ENCODE measurements around the gene LLGL2.
"Not testable (repeated sequence)": the region's sequence is repeated elsewhere in the genome, so short reads cannot be mapped to it uniquely, and the experiment has no call there.

The LLGL2 gene

DNA sequence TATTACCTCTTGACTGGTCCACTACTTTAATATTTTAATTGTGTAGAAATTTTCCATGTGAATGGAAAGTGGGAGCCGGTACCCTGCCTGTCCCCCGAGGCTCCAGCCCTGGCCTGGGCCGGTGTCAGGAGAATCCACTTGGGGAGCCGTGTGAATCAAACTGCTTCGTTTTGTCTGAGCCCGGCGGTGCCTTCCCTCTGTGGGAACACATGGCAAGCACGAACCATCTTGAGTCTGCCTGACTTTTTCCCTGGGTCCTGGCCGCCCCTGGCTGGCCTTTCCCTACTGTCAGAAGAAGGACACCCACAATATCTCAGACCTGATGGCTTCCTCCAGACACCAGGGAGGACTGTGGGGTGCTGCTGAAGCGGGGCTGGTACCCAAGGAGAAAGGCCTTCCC lies 49.7 kb downstream of the LLGL2 start:
- Histone ChIP-seq H3K4me2 (ENCODE audit: low read length) (no peak overlapping the region), H3K4me1 (ENCODE audit: low read length) (peaks cover 18% of the 10 kb centered on the region), H2AFZ (ENCODE audit: low read depth, low read length) (no peak overlapping the region), H4K20me1 (ENCODE audit: insufficient read depth, low read length) (no peaks in the 10 kb centered on the region), H3K79me2 (ENCODE audit: low read length) (peaks cover 4% of the 10 kb centered on the region; the same call in 1 of the 2 replicates), H3K27me3 (ENCODE audit: low read depth, low read length) (no peaks in the 10 kb centered on the region), H3K4me3 (ENCODE audit: low read length) (no peak overlapping the region), H3K9me3 (ENCODE audit: insufficient read depth, low read length) (no peaks in the 10 kb centered on the region), H3K36me3 (replicated peaks; ENCODE audit: low read depth, low read length) (no peaks in the 10 kb centered on the region), H3K27ac (ENCODE audit: low read length) (no peak overlapping the region), H3K9ac (ENCODE audit: low read length) (no peak overlapping the region)
- no peak for TF ChIP-seq EZH2phosphoT487 (IDR thresholded peaks at IDR 0.05; ENCODE audit: low read depth)
- TF ChIP-seq, protein P1, sequence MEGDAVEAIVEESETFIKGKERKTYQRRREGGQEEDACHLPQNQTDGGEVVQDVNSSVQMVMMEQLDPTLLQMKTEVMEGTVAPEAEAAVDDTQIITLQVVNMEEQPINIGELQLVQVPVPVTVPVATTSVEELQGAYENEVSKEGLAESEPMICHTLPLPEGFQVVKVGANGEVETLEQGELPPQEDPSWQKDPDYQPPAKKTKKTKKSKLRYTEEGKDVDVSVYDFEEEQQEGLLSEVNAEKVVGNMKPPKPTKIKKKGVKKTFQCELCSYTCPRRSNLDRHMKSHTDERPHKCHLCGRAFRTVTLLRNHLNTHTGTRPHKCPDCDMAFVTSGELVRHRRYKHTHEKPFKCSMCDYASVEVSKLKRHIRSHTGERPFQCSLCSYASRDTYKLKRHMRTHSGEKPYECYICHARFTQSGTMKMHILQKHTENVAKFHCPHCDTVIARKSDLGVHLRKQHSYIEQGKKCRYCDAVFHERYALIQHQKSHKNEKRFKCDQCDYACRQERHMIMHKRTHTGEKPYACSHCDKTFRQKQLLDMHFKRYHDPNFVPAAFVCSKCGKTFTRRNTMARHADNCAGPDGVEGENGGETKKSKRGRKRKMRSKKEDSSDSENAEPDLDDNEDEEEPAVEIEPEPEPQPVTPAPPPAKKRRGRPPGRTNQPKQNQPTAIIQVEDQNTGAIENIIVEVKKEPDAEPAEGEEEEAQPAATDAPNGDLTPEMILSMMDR (IDR thresholded peaks at IDR 0.05; ENCODE audit: low read depth, low read length): no peak

- no peak overlapping the region for H3K27ac ChIP-seq (ENCODE audit: low read length)
- TF ChIP-seq, protein P1 (IDR thresholded peaks at IDR 0.05; ENCODE audit: low read depth, low read length): no peak
- no peak for TF ChIP-seq EZH2phosphoT487 (IDR thresholded peaks at IDR 0.05; ENCODE audit: low read depth)
- no peaks in the 10 kb centered on the region for H4K20me1 ChIP-seq (ENCODE audit: insufficient read depth, low read length)
- H3K79me2 ChIP-seq (ENCODE audit: low read length): peaks cover 4% of the 10 kb centered on the region; the same call in 1 of the 2 replicates
- no peak overlapping the region for H3K9ac ChIP-seq (ENCODE audit: low read length)
- no peak overlapping the region for H3K4me3 ChIP-seq (ENCODE audit: low read length)
- H3K27me3 ChIP-seq (ENCODE audit: low read depth, low read length): no peaks in the 10 kb centered on the region
- H3K4me1 ChIP-seq (ENCODE audit: low read length): peaks cover 13% of the 10 kb centered on the region
- no peak overlapping the region for H3K4me2 ChIP-seq (ENCODE audit: low read length)
- H3K9me3 ChIP-seq (ENCODE audit: insufficient read depth, low read length): no peaks in the 10 kb centered on the region
- H3K36me3 ChIP-seq (replicated peaks; ENCODE audit: low read depth, low read length): no peaks in the 10 kb centered on the region
- H2AFZ ChIP-seq (ENCODE audit: low read depth, low read length): no peak overlapping the region
Observed at GRCh38 chr17:75575728-75576127, 50.2 kb downstream of the LLGL2 start.

DNA sequence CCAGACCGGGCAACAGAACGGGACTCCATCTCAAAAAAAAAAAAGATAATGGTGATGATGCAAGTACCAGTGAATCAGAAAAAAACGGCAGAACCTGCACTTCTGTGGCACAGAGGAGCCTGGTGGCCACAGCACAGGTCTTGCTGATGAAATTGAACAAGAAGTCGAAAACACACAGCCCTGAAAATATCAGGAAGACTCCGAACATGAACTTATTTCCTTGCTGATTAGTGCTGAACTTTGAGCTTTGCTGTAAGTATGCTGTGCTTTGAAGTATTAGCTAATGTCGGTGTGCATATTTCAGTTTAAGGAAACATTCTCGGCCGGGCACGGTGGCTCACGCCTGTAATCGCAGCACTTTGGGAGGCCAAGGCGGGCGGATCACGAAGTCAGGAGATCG lies 51.2 kb downstream of the LLGL2 start:
- Histone ChIP-seq H3K27ac (ENCODE audit: low read length) (no peak overlapping the region), H3K4me2 (ENCODE audit: low read length) (no peak overlapping the region), H3K4me1 (ENCODE audit: low read length) (peaks cover 4% of the 10 kb centered on the region; the same call in 1 of the 2 replicates), H3K4me3 (ENCODE audit: low read length) (no peak overlapping the region), H3K9me3 (ENCODE audit: insufficient read depth, low read length) (no peaks in the 10 kb centered on the region), H3K27me3 (ENCODE audit: low read depth, low read length) (no peaks in the 10 kb centered on the region), H3K36me3 (replicated peaks; ENCODE audit: low read depth, low read length) (no peaks in the 10 kb centered on the region), H2AFZ (ENCODE audit: low read depth, low read length) (no peak overlapping the region), H4K20me1 (ENCODE audit: insufficient read depth, low read length) (no peaks in the 10 kb centered on the region), H3K9ac (ENCODE audit: low read length) (no peak overlapping the region), H3K79me2 (ENCODE audit: low read length) (peaks cover 4% of the 10 kb centered on the region; the same call in 1 of the 2 replicates)
- TF ChIP-seq EZH2phosphoT487 (IDR thresholded peaks at IDR 0.05; ENCODE audit: low read depth): no peak
- TF ChIP-seq, protein P1 (IDR thresholded peaks at IDR 0.05; ENCODE audit: low read depth, low read length): no peak

DNA sequence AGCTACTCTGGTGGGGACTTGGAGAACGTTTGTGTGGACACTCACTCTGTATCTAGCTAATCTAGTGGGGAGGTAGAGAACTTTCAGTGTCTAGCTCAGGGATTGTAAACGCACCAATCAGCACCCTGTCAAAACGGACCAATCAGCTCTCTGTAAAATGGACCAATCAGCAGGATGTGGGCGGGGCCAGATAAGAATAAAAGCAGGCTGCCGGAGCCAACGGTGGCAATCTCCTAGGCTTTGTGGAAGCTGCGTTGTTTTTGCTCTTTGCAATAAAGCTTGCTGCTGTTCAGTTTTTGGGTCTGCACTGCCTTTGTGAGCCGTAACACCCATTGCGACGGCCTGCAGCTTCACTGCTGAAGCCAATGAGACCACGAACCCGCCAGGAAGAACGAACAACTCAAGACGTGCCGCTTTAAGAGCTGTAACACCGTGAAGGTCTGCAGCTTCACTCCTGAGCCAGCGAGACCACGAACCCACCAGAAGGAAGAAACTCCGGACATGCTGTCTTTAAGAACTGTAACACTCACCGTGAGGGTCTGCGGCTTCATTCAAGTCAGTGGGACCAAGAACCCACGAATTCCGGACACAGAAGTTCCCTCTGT lies 55.7 kb downstream of the LLGL2 start:
- not testable (repeated sequence) for H2AFZ ChIP-seq (ENCODE audit: low read depth, low read length); H3K9ac ChIP-seq (ENCODE audit: low read length); H3K27me3 ChIP-seq (ENCODE audit: low read depth, low read length); H4K20me1 ChIP-seq (ENCODE audit: insufficient read depth, low read length); H3K4me3 ChIP-seq (ENCODE audit: low read length); H3K9me3 ChIP-seq (ENCODE audit: insufficient read depth, low read length); H3K4me2 ChIP-seq (ENCODE audit: low read length); H3K36me3 ChIP-seq (replicated peaks; ENCODE audit: low read depth, low read length); H3K4me1 ChIP-seq (ENCODE audit: low read length); H3K79me2 ChIP-seq (ENCODE audit: low read length); H3K27ac ChIP-seq (ENCODE audit: low read length)

DNA sequence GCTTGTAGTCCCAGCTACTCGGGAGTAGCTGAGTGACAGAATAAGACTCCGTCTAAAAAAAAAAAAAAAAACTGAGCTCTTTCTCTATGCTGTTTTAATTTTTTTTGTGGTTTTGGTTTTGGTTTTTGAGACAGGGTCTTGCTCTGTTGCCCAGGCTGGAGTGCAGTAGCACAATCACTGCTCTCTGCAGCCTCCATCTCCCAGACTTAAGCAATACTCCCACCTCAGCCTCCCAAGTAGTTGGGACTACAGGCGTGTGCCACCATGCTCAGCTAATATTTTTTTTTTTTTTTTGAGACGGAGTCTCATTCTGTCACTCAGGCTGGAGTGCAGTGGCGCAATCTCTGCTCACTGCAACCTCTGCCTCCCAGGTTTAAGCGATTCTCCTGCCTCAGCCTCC lies 57.7 kb downstream of the LLGL2 start:
- H3K9ac ChIP-seq (ENCODE audit: low read length); H3K36me3 ChIP-seq (replicated peaks; ENCODE audit: low read depth, low read length); H3K4me3 ChIP-seq (ENCODE audit: low read length); H3K27ac ChIP-seq (ENCODE audit: low read length); H2AFZ ChIP-seq (ENCODE audit: low read depth, low read length); H4K20me1 ChIP-seq (ENCODE audit: insufficient read depth, low read length); H3K4me1 ChIP-seq (ENCODE audit: low read length); H3K27me3 ChIP-seq (ENCODE audit: low read depth, low read length); H3K79me2 ChIP-seq (ENCODE audit: low read length); H3K4me2 ChIP-seq (ENCODE audit: low read length); H3K9me3 ChIP-seq (ENCODE audit: insufficient read depth, low read length): not testable (repeated sequence)

All from OCI-LY3 (cell line).